GM13976 (cell line): ENCODE measurements around the gene EFCAB14.
"Not testable (repeated sequence)": the region's sequence is repeated elsewhere in the genome, so short reads cannot be mapped to it uniquely, and the experiment has no call there.

Experiments used
- DNase-seq: peaks from one replicate; pipeline ENCODE4 v3.0.0; 2012; ENCODE audit warnings: low spot score
- CTCF ChIP-seq: IDR thresholded peaks from 2 replicates; pipeline ENCODE4 v1.5.1; 2012; ENCODE audit warnings: borderline replicate concordance, mild to moderate bottlenecking; ENCODE audit not compliant: insufficient read depth; ENCODE audit errors: extremely low read depth, missing control alignments, control extremely low read depth
- in situ Hi-C: fragments of 300-500 bp; cut with MboI; formaldehyde crosslinking; loops from one replicate; pipeline ENCODE4 v1.12.0; 2022; ENCODE audit warnings: low sequenced_read_pairs, mixed read lengths, inconsistent platforms; ENCODE audit not compliant: unreplicated experiment

Gene EFCAB14

GRCh38 chr1:46721686-46722205 lies 2.8 kb upstream of the EFCAB14 start:
- no peak for DNase-seq
- TF ChIP-seq CTCF, result no peak
- in situ Hi-C loops, result no loop called here

GRCh38 chr1:46721204-46721603 lies 2.3 kb upstream of the EFCAB14 start:
- no peak for TF ChIP-seq CTCF
- DNase-seq, result no peak
- in situ Hi-C loops, result no loop called here

GRCh38 chr1:46720319-46720718 lies 1.4 kb upstream of the EFCAB14 start:
- DNase-seq, in situ Hi-C loops: not testable (repeated sequence)

- no peak for DNase-seq
- in situ Hi-C loops, result no loop called here
- no peak for TF ChIP-seq CTCF
Observed at GRCh38 chr1:46719689-46720088, 775 bp upstream of the EFCAB14 start.

GRCh38 chr1:46718340-46718726 lies 581 bp downstream of the EFCAB14 start:
- TF ChIP-seq CTCF, result no peak
- no peak for DNase-seq
- in situ Hi-C loops, result no loop called here

GRCh38 chr1:46717654-46718053 lies 1.3 kb downstream of the EFCAB14 start:
- no peak for TF ChIP-seq CTCF
- no peak for DNase-seq
- in situ Hi-C loops, result no loop called here

GRCh38 chr1:46714976-46715375 lies 3.9 kb downstream of the EFCAB14 start:
- no peak for DNase-seq
- TF ChIP-seq CTCF, result no peak
- in situ Hi-C loops, result no loop called here

- in situ Hi-C loops, result no loop called here
- TF ChIP-seq CTCF, result no peak
- DNase-seq, result no peak
Observed at GRCh38 chr1:46708121-46708520, 10.8 kb downstream of the EFCAB14 start.
